Motor neuron (in vitro differentiated cells): ENCODE measurements around the gene EIF4E2. TPM values are rescaled to one million over a fixed set of nuclear protein-coding genes. Genes with fewer than 3 reads are reported as not detected.

Experiments used
- ATAC-seq, 8 experiments: fragments of 200-7000 bp; cut with Tn5 transposase; replicated peaks in 6 of 8; 2 replicates each; pipeline ENCODE4 v1.8.0; 2021; ENCODE audit warnings: mild to moderate bottlenecking in 8 of 8, moderate library complexity in 8 of 8
- H3K27ac ChIP-seq, 2 donors: fragments of 250-450 bp; sonication (Bioruptor Pico); 2 replicates each; pipeline ENCODE4 v1.9.0; 2021; ENCODE audit warnings: antibody characterized with exemption in 2 of 2, mild to moderate bottlenecking in 2 of 2, moderate library complexity in 1 of 2
- H3K4me1 ChIP-seq, 2 donors: fragments of 250-450 bp; sonication (Bioruptor Pico); replicated peaks in 1 of 2; 2 replicates each; pipeline ENCODE4 v1.6.1; 2021; ENCODE audit warnings: antibody characterized with exemption in 2 of 2, mild to moderate bottlenecking in 2 of 2, moderate library complexity in 1 of 2
- H3K4me3 ChIP-seq, 5 donors: fragments of 250-450 bp; sonication (Bioruptor Pico); 2 replicates each; pipeline ENCODE4 v1.9.0; 2021; ENCODE audit warnings: antibody characterized with exemption in 5 of 5, mild to moderate bottlenecking in 5 of 5, moderate library complexity in 4 of 5
- WGBS, 10 experiments: fragments of 450-650 bp; shearing (Covaris generic); methylation state at CpG; one replicate each; pipeline ENCODE4 v1.0.0; 2022; 5-methylcytosine and 5-hydroxymethylcytosine counted together
- in situ Hi-C, 9 experiments: fragments of 400-800 bp; cut with MboI; loops; one replicate each; pipeline ENCODE4 v1.15.0; 2021; ENCODE audit warnings: low sequenced_read_pairs in 9 of 9, low pct_unique_long_range_greater_than_20kb in 2 of 9; ENCODE audit not compliant: unreplicated experiment in 9 of 9
- total RNA-seq, 8 experiments: library from RNA; unstranded; fragments of 300-600 nt; gene quantifications; 2 replicates each; pipeline versions ENCODE4 v1.2.3 to v1.2.4, GENCODE V29; 2022

Gene EIF4E2
- total RNA-seq, 8 experiments from 2014 or later, result 49.0 to 81.3 (median 73.7) TPM

- 0 to 13% (median 10%) methylated on average over 1 to 3 of the region's 16 CpGs; no CpG with 5 or more reads in 7 of the 10 experiments for whole genome bisulfite sequencing, 10 experiments
- peak overlapping the region in 4 of 5 donors; percentile 28 to 40 (median 32) for H3K4me3 ChIP-seq
Measured at GRCh38 chr2:232523402-232523681, 27.1 kb upstream of the EIF4E2 start.

DNA sequence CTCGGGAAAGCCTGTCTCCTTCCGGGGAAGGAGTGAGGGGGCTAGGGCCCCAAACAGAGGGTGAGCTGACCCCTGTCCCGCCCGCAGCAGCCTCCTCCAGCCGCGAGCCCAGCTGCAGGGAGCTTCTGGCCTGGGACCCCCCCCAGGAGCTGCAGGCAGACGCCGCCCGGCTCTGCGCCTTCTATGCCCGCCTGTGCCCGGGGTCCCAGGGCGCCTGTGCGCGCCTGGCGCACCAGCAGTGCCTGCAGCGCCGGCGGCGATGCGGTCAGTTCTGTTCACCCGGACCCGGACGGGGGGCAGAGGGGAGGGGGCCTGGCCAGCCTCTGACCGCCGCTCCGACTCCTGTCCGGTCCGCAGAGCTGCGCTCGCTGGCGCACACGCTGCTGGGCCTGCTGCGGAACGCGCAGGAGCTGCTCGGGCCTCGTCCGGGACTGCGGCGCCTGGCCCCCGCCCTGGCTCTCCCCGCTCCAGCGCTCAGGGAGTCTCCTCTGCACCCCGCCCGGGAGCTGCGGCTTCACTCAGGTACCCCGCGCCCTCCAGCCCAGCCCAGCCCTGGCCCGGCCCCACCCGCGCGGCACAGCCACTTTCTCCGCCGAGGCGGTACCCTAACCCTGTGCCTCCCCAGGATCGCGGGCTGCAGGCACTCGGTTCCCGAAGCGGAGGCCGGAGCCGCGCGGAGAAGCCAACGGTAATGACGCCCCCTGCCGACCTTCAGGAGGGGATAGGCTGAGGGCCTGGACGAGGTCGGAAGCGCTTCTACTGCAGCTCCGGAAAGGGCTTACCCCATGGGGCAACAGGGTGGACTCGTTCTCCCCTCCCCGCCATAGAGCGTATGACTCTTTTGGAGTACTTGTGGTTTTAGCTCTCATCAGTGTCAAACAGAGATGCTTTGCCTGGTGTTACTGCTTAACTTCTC is 26.5 kb upstream of the EIF4E2 start:
- in situ Hi-C loops, result loop anchor here in 4 of 9 experiments (10.0 to 25.0 kb wide), 3 partner anchors 69 to 619 kb away; partner anchors contain the start of gene ALPI (in 1 of the 4)
- WGBS, 10 experiments, result 6 to 18% (median 15%) methylated on average over 1 to 14 of the region's 75 CpGs; no CpG with 5 or more reads in 6 of the 10 experiments
- peak; percentile 45 to 67 (median 50) for ATAC-seq
- Histone ChIP-seq H3K4me1 (peaks cover 43 to 56% of the 10 kb centered on the region in 2 donors), H3K4me3 (peak overlapping the region; percentile 22 to 40 (median 30)), H3K27ac (no peak overlapping the region)

More at GRCh38 chr2:232523402-232523681, 27.1 kb upstream of the EIF4E2 start:
- no peak overlapping the region for H3K27ac ChIP-seq
- no peak for ATAC-seq
- H3K4me1 ChIP-seq, result peaks cover 43 to 56% of the 10 kb centered on the region in 2 donors
- in situ Hi-C loops, result loop anchor here in 4 of 9 experiments (10.0 to 25.0 kb wide), 3 partner anchors 69 to 619 kb away; partner anchors contain the start of gene ALPI (in 1 of the 4)

GRCh38 chr2:232524771-232525170 is 25.7 kb upstream of the EIF4E2 start:
- in situ Hi-C loops, result loop anchor here in 5 of 9 experiments (10.0 to 25.0 kb wide), 3 partner anchors 70 to 620 kb away; partner anchors contain the start of gene ALPI (in 1 of the 5)
- ATAC-seq, result no peak
- no peak overlapping the region for H3K4me3 ChIP-seq
- peaks cover 39 to 53% of the 10 kb centered on the region in 2 donors for H3K4me1 ChIP-seq
- H3K27ac ChIP-seq, result no peak overlapping the region
- 0% methylated on average over 1 of the region's 6 CpGs; no CpG with 5 or more reads in 9 of the 10 experiments for whole genome bisulfite sequencing, 10 experiments

GRCh38 chr2:232525199-232525598 is 25.3 kb upstream of the EIF4E2 start:
- 78% methylated on average over 3 of the region's 14 CpGs; no CpG with 5 or more reads in 9 of the 10 experiments for whole genome bisulfite sequencing, 10 experiments
- no peak overlapping the region for H3K27ac ChIP-seq
- in situ Hi-C loops, result loop anchor here in 3 of 9 experiments (10.0 to 25.0 kb wide), 3 partner anchors 70 to 620 kb away; partner anchors contain the start of gene ALPI (in 1 of the 3)
- no peak overlapping the region for H3K4me3 ChIP-seq
- peaks cover 35 to 49% of the 10 kb centered on the region in 2 donors for H3K4me1 ChIP-seq
- ATAC-seq, result peak in 1 of 8 experiments; percentile 0

DNA sequence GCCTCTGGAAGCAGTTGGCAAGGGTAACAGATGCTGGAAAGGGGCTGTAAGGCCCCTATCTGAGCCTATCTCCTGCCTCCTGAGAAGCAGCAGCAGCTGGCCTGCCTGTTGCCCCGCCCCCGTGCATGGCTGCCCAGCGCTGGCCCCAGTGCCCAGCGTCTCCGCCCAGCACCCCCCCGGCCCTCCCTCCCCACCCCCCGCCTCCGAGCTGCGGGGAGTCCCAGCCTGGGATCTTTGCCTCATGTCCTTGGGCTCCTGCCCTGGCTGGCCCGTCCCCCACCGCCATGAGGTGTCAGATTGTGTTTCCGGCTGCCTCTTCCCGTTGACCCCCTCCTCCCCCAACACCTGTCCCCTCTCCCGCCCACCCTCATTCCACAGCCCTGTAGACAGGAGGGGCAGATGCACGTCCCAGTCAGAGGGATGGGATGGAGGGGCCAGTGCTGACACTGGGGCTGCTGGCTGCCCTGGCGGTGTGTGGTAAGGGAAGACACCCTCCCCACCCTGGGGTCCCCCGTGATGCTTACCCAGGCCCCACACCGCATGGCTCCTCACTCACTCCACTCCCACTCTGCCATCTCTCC is 24.6 kb upstream of the EIF4E2 start, which contains the start of gene CHRND:
Gene CHRND, plus strand, starts transcription at position 370 of the 581 bp plus-strand sequence. Its CDS starts 56 bp downstream, at position 426.
- in situ Hi-C loops, result loop anchor here in 3 of 9 experiments (10.0 to 25.0 kb wide), 3 partner anchors 71 to 621 kb away; partner anchors contain the start of gene ALPI (in 1 of the 3)
- no peak within 1 kb of the TSS for H3K4me3 ChIP-seq
- peak within 1 kb of the TSS in 1 of 2 donors; percentile 62 for H3K27ac ChIP-seq
- peaks cover 33 to 46% of the 10 kb centered on the region in 2 donors for H3K4me1 ChIP-seq
- no CpG with 5 or more reads among the region's 18 CpGs for WGBS, 10 experiments
- ATAC-seq, result peak; percentile 10 to 71 (median 63)

DNA sequence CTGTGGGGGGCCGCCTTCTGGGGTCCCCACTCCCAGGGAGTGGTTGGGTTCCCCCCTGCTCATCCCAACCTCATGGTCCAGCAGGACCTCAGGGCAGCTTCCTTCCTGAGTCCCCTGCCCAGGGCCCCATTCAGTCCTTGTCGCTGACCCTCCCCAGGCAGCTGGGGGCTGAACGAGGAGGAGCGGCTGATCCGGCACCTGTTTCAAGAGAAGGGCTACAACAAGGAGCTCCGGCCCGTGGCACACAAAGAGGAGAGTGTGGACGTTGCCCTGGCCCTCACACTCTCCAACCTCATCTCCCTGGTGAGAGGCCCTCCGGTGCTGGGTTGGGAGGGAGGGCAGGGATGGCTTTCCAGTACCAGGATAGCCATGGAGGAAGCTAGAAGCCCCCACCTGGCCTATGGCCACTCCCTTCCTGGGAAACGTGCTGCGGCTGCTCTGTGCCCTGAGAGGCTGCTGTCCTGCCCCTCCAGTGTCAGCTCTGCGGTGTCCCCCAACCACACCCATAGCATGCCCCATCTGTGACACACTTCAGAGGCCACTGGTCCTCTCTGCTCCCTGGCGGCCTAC is 24.0 kb upstream of the EIF4E2 start:
- H3K4me1 ChIP-seq, result peaks cover 33 to 46% of the 10 kb centered on the region in 2 donors
- WGBS, 10 experiments, result 68 to 100% (median 80%) methylated on average over 1 to 8 of the region's 13 CpGs; no CpG with 5 or more reads in 7 of the 10 experiments
- ATAC-seq, result peak in 5 of 8 experiments; percentile 16 to 39 (median 23)
- in situ Hi-C loops, result loop anchor here in 3 of 9 experiments (10.0 to 25.0 kb wide), 3 partner anchors 72 to 622 kb away; partner anchors contain the start of gene ALPI (in 1 of the 3)
- H3K27ac ChIP-seq, result peak overlapping the region in 1 of 2 donors; percentile 62
- no peak overlapping the region for H3K4me3 ChIP-seq

DNA sequence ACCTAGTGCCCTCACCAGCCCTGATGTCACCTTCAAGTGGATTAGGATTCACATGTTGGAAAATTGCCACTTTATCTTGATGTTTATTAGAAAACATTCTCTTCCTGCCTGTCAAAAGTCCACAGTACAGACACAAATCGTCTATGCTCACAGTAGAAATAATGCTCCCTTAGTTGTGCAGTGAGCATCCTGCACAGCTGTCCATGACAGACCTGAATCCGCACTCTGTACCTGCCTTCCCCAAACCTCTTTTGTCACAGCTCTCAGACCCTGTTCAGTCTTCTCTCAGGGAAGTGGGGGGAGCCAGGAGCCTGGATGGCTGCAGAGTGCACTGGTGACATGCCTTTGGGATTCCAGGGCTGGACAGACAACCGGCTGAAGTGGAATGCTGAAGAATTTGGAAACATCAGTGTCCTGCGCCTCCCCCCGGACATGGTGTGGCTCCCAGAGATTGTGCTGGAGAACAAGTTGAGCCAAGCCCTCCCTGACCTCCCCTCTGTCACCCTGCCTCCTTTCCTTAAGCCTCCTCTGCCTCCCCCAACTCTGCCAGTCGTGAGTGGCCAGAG is 22.5 kb upstream of the EIF4E2 start:
- Histone ChIP-seq H3K27ac (no peak overlapping the region), H3K4me1 (peaks cover 24 to 35% of the 10 kb centered on the region in 2 donors), H3K4me3 (no peak overlapping the region)
- in situ Hi-C loops, result loop anchor here in 3 of 9 experiments (10.0 to 25.0 kb wide), 3 partner anchors 73 to 623 kb away; partner anchors contain the start of gene ALPI (in 1 of the 3)
- WGBS, 10 experiments, result 0 to 100% (median 67%) methylated on average over 1 to 3 of the region's 6 CpGs; no CpG with 5 or more reads in 4 of the 10 experiments
- ATAC-seq, result no peak

DNA sequence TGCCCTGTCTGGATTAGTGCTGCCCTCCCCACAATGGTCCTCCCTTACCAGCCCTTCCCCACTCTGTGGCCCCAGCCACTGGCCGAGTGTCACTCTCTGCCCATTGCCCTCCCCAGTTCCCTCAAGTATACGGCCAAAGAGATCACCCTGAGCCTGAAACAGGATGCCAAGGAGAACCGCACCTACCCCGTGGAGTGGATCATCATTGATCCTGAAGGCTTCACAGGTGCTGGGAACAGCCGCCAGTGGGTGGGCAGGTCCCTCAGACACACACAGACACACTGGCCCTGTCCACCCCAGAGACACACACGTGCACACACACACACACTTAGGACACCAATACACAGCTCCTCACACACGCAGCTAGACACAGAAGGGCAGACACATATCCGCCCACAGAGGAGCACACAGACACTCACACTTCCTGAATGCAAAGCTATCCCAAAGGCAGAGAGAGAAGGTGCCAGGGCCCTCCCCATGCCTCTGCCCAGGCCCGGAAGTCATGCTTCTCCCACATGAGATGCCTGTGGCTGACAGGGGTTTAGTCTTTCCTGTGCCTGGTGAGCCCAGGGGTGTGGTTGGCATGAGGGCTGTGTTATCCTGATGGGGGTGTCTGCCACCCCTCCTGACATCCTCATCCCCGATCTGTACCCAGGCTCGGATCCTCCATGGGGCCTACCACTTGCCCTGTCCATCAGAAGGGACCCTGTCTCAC is 21.6 kb upstream of the EIF4E2 start:
- in situ Hi-C loops, result loop anchor here in 3 of 9 experiments (10.0 to 25.0 kb wide), 3 partner anchors 74 to 624 kb away; partner anchors contain the start of gene ALPI (in 1 of the 3)
- H3K4me3 ChIP-seq, result no peak overlapping the region
- H3K4me1 ChIP-seq, result peaks cover 19 to 31% of the 10 kb centered on the region in 2 donors
- H3K27ac ChIP-seq, result no peak overlapping the region
- ATAC-seq, result peak in 1 of 8 experiments; percentile 9
- 18 to 83% (median 60%) methylated on average over 1 to 6 of the region's 11 CpGs; no CpG with 5 or more reads in 5 of the 10 experiments for WGBS, 10 experiments

DNA sequence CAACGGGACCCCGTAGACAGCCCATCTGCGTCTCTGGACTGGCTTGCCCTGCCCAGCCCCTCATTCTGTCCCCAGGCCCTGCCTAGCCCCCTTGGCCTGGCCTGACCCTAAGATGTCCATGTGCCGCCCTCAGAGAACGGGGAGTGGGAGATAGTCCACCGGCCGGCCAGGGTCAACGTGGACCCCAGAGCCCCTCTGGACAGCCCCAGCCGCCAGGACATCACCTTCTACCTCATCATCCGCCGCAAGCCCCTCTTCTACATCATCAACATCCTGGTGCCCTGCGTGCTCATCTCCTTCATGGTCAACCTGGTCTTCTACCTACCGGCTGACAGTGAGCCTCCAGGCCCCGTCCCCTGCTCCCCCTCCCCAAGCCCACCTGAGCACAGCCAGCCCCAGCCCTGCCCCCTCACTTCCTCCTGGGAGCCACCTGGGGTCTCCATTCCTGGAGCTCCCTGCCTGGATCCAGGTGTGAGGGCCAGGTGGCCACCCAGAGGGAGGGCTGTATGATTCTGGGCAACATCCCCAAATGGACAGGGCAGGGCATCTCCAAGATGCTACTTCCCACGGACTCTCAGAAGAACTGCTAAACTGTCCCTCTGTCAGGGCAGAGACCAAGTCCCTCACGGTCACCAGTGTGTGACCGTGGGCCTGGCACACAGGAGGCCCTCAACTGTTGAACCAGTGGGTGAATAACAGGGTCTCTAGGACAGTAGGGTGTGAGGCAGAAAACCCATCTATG is 20.5 kb upstream of the EIF4E2 start:
- H3K4me1 ChIP-seq, result peaks cover 20 to 32% of the 10 kb centered on the region in 2 donors
- no peak overlapping the region for H3K4me3 ChIP-seq
- ATAC-seq, result no peak
- in situ Hi-C loops, result loop anchor here in 3 of 9 experiments (10.0 to 25.0 kb wide), 3 partner anchors 75 to 625 kb away; partner anchors contain the start of gene ALPI (in 1 of the 3)
- 58 to 100% (median 80%) methylated on average over 1 to 4 of the region's 17 CpGs; no CpG with 5 or more reads in 4 of the 10 experiments for WGBS, 10 experiments
- H3K27ac ChIP-seq, result no peak overlapping the region

DNA sequence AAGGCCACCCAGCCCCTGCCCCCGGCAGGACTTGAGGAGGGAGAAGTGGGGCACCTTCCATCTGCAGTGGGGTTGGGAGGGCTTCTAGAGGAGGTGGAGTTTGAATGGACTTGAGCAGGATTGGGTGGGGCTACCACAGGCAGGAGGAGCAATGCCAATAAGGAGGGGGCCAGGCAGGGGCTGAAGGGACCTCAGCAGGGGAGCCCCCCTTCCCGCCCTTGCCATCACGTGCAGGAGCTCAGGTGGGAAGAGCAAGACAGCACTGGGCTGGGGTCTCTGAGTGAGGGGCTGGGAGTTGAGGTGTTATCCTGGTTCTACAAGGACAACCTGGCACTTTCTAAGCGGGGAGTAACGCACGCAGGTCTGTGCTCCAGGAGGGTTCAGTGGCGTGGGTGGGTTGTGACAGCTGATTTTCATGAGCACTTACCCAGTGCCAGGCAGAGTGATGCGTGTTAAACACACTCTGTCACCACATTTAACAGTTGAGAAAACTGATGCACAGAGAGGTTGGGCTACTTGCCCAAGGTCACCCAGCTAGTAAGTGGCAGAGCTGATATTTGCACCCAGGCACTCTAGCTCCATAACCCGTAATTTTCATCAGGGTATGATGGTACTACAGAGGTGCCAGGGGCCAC is 19.7 kb upstream of the EIF4E2 start:
- ATAC-seq, result no peak
- Histone ChIP-seq H3K4me1 (peaks cover 12 to 25% of the 10 kb centered on the region in 2 donors), H3K4me3 (no peak overlapping the region), H3K27ac (no peak overlapping the region)
- in situ Hi-C loops, result loop anchor here in 1 of 9 experiments (25.0 kb wide), 1 partner anchor 618 kb away; no protein-coding TSS in a partner anchor
- 7 to 86% (median 49%) methylated on average over 1 to 3 of the region's 9 CpGs; no CpG with 5 or more reads in 6 of the 10 experiments for WGBS, 10 experiments
